ENCODE data around the gene STAMBP. TPM values are rescaled to one million over a fixed set of nuclear protein-coding genes. Genes with fewer than 3 reads are reported as not detected.

Gene STAMBP
- total RNA-seq = 10 to 100 TPM; 10.2 to 13.1 TPM
- 10 to 100 TPM; 18.6 to 27.1 TPM for polyA plus RNA-seq

DNA sequence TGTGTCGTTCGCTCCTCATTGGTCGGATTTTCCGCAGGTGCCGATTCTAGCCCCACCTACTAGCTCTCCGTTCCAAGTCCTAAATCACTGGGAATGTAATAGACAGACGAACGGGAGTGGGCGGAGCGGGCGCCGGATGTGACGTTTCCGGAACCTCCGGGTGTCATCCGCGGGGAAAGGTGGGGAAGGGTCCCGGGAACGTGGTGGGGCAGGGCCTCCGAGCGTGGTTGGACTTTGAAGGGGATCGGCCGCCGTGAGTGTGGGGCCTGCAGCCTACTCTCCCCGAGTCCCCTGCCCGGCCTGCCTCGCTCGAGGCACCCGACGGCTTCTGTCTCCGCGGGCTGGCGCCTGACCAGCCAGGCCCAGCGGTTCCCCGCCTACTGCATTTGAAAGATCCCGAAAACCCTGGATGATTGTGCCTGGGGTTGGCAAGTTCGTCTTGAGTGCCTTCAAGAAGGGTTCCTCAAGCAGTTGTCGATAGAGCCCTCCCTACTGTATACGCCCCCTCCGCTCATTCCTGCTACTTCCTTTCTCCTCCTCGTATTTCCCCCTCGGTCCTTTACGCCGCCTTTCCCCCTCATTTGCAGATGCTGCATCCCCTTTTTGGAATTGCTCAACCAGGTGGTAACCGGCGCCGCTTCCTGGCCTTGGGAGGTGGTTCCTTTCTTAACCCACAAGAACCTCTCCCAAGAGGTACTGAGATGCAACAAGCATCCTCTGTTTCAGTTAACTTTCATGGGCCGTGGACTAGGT is at the start of gene STAMBP:
TSS of gene STAMBP (plus strand) at position 144 of the 753 bp plus-strand sequence. CDS start 1,896 bp downstream, outside the sequence.
- DNase-seq (ENCODE audit: low spot score) = peak; percentile 96
- under 1% methylated on average over 48 of the region's 48 CpGs for WGBS
- Histone ChIP-seq H3K4me3 (ENCODE audit: low read depth in 1 of 3, low read length in 3 of 3) (peak within 1 kb of the TSS; percentile 77 to 99 (median 88)), H3K4me1 (ENCODE audit: control insufficient read depth in 4 of 4, insufficient read depth in 4 of 4, low read length in 3 of 4) (peaks cover 6 to 23% (median 16%) of the 10 kb centered on the region in 4 donors), H3K36me3 (ENCODE audit: control insufficient read depth in 4 of 4, insufficient read depth in 3 of 4, low read depth in 1 of 4, low read length in 3 of 4) (peaks cover 0 to 6% (median 2%) of the 10 kb centered on the region in 4 donors), H3K27me3 (ENCODE audit: control insufficient read depth in 4 of 4, insufficient read depth in 4 of 4, low read length in 3 of 4) (no peaks in the 10 kb centered on the region), H3K27ac (ENCODE audit: low read depth in 1 of 2, low read length in 2 of 2) (peak within 1 kb of the TSS; percentile 84 to 90), H3K9ac (ENCODE audit: low read depth in 1 of 2, low read length in 2 of 2) (peak within 1 kb of the TSS; percentile 63 to 79), H3K9me3 (ENCODE audit: control insufficient read depth in 4 of 4, low read length in 3 of 4) (no peaks in the 10 kb centered on the region)
- TF ChIP-seq RAD21 (IDR thresholded peaks at IDR 0.05) (peak; percentile 2 to 13), ZBTB33 (IDR thresholded peaks at IDR 0.05) (no peak), JUND (IDR thresholded peaks at IDR 0.05) (no peak), YY1 (IDR thresholded peaks at IDR 0.05) (peak; percentile 57), ATF3 (IDR thresholded peaks at IDR 0.05) (no peak), CTCF (IDR thresholded peaks at IDR 0.05; ENCODE audit: low read depth, low read length, missing input control) (no peak), GABPA (IDR thresholded peaks at IDR 0.05 in 1 of 2, conservative IDR thresholded peaks at IDR 0.05 in 1 of 2) (peak; percentile 88 to 95), NR2F2 (IDR thresholded peaks at IDR 0.05) (no peak), HNF4A (conservative IDR thresholded peaks at IDR 0.05) (no peak), RXRA (IDR thresholded peaks at IDR 0.05) (no peak), EGR1 (IDR thresholded peaks at IDR 0.05; ENCODE audit: low read depth in 2 of 2) (peak; percentile 65 to 70), FOXA1 (IDR thresholded peaks at IDR 0.05) (no peak), SP1 (IDR thresholded peaks at IDR 0.05) (peak; percentile 68), HNF4G (IDR thresholded peaks at IDR 0.05) (no peak), TAF1 (conservative IDR thresholded peaks at IDR 0.05) (no peak), FOXA2 (IDR thresholded peaks at IDR 0.05) (no peak)
- TF ChIP-seq, protein P1, sequence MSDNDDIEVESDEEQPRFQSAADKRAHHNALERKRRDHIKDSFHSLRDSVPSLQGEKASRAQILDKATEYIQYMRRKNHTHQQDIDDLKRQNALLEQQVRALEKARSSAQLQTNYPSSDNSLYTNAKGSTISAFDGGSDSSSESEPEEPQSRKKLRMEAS (IDR thresholded peaks at IDR 0.05) = no peak
- TF ChIP-seq, protein P2, sequence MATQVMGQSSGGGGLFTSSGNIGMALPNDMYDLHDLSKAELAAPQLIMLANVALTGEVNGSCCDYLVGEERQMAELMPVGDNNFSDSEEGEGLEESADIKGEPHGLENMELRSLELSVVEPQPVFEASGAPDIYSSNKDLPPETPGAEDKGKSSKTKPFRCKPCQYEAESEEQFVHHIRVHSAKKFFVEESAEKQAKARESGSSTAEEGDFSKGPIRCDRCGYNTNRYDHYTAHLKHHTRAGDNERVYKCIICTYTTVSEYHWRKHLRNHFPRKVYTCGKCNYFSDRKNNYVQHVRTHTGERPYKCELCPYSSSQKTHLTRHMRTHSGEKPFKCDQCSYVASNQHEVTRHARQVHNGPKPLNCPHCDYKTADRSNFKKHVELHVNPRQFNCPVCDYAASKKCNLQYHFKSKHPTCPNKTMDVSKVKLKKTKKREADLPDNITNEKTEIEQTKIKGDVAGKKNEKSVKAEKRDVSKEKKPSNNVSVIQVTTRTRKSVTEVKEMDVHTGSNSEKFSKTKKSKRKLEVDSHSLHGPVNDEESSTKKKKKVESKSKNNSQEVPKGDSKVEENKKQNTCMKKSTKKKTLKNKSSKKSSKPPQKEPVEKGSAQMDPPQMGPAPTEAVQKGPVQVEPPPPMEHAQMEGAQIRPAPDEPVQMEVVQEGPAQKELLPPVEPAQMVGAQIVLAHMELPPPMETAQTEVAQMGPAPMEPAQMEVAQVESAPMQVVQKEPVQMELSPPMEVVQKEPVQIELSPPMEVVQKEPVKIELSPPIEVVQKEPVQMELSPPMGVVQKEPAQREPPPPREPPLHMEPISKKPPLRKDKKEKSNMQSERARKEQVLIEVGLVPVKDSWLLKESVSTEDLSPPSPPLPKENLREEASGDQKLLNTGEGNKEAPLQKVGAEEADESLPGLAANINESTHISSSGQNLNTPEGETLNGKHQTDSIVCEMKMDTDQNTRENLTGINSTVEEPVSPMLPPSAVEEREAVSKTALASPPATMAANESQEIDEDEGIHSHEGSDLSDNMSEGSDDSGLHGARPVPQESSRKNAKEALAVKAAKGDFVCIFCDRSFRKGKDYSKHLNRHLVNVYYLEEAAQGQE (IDR thresholded peaks at IDR 0.05) = peak; percentile 33
